Loucy (cell line): ENCODE measurements around the gene INPP5K.

Source experiments
- CTCF ChIP-seq: fragments of 200-600 bp; sonication (generic); conservative IDR thresholded peaks from 2 replicates; pipeline ENCODE4 v1.5.1; 2014; ENCODE audit warnings: mild to moderate bottlenecking, antibody characterized with exemption, low read length
- EZH2phosphoT487 ChIP-seq: fragments of 200-600 bp; IDR thresholded peaks from 2 replicates; pipeline ENCODE4 v1.6.1; 2018; ENCODE audit warnings: antibody characterized with exemption, mild to moderate bottlenecking, moderate library complexity, borderline replicate concordance

GRCh38 chr17:1558401-1558800 lies 42.0 kb upstream of the INPP5K start:
- TF ChIP-seq EZH2phosphoT487 (no peak), CTCF (no peak)
